Adrenal gland (tissue), 5 donors: ENCODE measurements around the gene DHDDS.

Experiments used
- POLR2A ChIP-seq, 2 donors: fragments of 450-650 bp; IDR thresholded peaks; one replicate each; pipeline ENCODE4 v1.6.1; 2017; ENCODE audit warnings: antibody characterized with exemption in 2 of 2, mild to moderate bottlenecking in 2 of 2, moderate library complexity in 1 of 2
- TF ChIP-seq, protein P1 (sequence below), 6 experiments: fragments of 450-650 bp in 4 of 6; fragments of 200-600 bp in 2 of 6; sonication (generic) in 1 of 6; IDR thresholded peaks; 1 replicate in 5 of 6; 2 replicates in 1 of 6; pipeline versions ENCODE4 v1.5.1 to v1.8.0; 2016 to 2021; ENCODE audit warnings: antibody characterized with exemption in 6 of 6, mild to moderate bottlenecking in 2 of 6, moderate library complexity in 1 of 6
- donor health status: DM: no; HTN: no; CAD: no.

DNA sequence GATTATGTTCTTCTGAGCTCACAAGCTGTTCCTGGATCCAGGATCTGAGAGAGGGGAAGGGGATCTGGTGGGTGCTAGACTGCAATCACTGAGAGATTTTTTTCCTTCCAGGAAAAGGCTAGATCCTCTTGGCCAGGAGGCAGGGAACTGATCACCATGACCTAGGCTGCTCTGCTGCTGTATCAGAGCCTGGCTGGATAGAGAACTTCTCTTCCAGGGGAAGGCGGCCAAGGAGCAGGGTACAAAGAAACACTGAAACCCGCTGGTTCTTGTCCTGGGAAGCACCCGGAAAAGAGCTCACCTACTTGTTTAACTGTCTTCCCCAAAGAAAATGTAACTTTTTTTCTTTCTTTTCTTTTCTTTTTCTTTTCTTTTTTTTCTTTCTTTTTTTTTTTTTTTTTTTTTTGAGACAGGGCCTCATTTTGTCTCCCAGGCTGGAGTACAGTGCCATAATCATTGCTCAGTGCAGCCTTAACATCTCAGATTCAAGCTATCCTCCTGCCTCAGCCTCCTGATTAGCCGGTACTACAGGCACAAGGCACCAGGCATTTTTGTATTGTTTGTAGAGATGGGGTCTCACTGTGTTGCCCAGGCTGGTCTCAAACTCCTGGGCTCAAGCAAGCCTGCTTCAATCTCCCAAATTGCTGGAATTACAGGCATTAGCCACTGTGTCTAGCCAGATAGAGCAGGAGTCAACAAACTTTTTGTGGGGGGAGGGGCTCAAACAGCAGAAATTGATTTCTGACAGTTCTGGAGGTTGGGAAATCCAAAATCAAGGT is 85.1 kb downstream of the DHDDS start:
- TF ChIP-seq POLR2A (IDR thresholded peaks at IDR 0.05), result no peak
- TF ChIP-seq, protein P1, sequence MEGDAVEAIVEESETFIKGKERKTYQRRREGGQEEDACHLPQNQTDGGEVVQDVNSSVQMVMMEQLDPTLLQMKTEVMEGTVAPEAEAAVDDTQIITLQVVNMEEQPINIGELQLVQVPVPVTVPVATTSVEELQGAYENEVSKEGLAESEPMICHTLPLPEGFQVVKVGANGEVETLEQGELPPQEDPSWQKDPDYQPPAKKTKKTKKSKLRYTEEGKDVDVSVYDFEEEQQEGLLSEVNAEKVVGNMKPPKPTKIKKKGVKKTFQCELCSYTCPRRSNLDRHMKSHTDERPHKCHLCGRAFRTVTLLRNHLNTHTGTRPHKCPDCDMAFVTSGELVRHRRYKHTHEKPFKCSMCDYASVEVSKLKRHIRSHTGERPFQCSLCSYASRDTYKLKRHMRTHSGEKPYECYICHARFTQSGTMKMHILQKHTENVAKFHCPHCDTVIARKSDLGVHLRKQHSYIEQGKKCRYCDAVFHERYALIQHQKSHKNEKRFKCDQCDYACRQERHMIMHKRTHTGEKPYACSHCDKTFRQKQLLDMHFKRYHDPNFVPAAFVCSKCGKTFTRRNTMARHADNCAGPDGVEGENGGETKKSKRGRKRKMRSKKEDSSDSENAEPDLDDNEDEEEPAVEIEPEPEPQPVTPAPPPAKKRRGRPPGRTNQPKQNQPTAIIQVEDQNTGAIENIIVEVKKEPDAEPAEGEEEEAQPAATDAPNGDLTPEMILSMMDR (IDR thresholded peaks at IDR 0.05), result no peak
